HEK293 (cell line): ENCODE measurements around the gene TCHHL1.
A peak's percentile ranks its signal among the peaks of the same experiment; 100 is the strongest.

Experiments
- KLF10 ChIP-seq: fragments of 450-650 bp; IDR thresholded peaks from 2 replicates; pipeline ENCODE4 v1.5.1; 2018; ENCODE audit warnings: missing biosample characterization, mild to moderate bottlenecking, missing genetic modification characterization
- KLF16 ChIP-seq: fragments of 450-650 bp; formaldehyde crosslinking; IDR thresholded peaks from 2 replicates; pipeline ENCODE4 v1.5.1; 2017; ENCODE audit warnings: missing biosample characterization, missing genetic modification characterization
- KLF9 ChIP-seq: fragments of 450-650 bp; formaldehyde crosslinking; IDR thresholded peaks from 2 replicates; pipeline ENCODE4 v1.5.1; 2016; ENCODE audit warnings: missing biosample characterization, missing genetic modification characterization, low read depth
- PRDM1 ChIP-seq: fragments of 450-650 bp; formaldehyde crosslinking; IDR thresholded peaks from 2 replicates; pipeline ENCODE4; 2016; ENCODE audit warnings: missing biosample characterization, missing genetic modification characterization
- TCF7L2 ChIP-seq: IDR thresholded peaks from 2 replicates; pipeline ENCODE4 v1.6.1; 2011; ENCODE audit warnings: low read depth, mild to moderate bottlenecking, inconsistent platforms, low read length, moderate library complexity, borderline replicate concordance
- ZBTB8A ChIP-seq: fragments of 450-650 bp; formaldehyde crosslinking; IDR thresholded peaks from 2 replicates; pipeline ENCODE4 v1.5.1; 2016; ENCODE audit warnings: missing biosample characterization, missing genetic modification characterization
- ZNF202 ChIP-seq: fragments of 450-650 bp; formaldehyde crosslinking; IDR thresholded peaks from 2 replicates; pipeline ENCODE4 v1.5.1; 2016; ENCODE audit warnings: missing biosample characterization, missing genetic modification characterization, borderline replicate concordance
- ZNF292 ChIP-seq: fragments of 450-650 bp; formaldehyde crosslinking; IDR thresholded peaks from 2 replicates; pipeline ENCODE4 v1.5.1; 2016; ENCODE audit warnings: low read depth, missing biosample characterization, missing genetic modification characterization, borderline replicate concordance
- ZNF544 ChIP-seq: fragments of 450-650 bp; formaldehyde crosslinking; IDR thresholded peaks from 2 replicates; pipeline ENCODE4 v1.5.0; 2017; ENCODE audit warnings: missing biosample characterization, missing genetic modification characterization
- ZNF548 ChIP-seq: fragments of 450-650 bp; formaldehyde crosslinking; IDR thresholded peaks from 2 replicates; pipeline ENCODE4 v1.5.1; 2016; ENCODE audit warnings: missing biosample characterization, missing genetic modification characterization
- ZNF549 ChIP-seq: fragments of 450-650 bp; IDR thresholded peaks from 2 replicates; pipeline ENCODE4 v1.5.1; 2018; ENCODE audit warnings: missing biosample characterization, missing genetic modification characterization, mild to moderate bottlenecking, inconsistent platforms, moderate library complexity
- ZNF600 ChIP-seq: fragments of 450-650 bp; formaldehyde crosslinking; IDR thresholded peaks from 2 replicates; pipeline ENCODE4 v1.5.1; 2016; ENCODE audit warnings: missing biosample characterization, missing genetic modification characterization
- ZNF623 ChIP-seq: fragments of 450-650 bp; formaldehyde crosslinking; IDR thresholded peaks from 2 replicates; pipeline ENCODE4 v1.5.1; 2016; ENCODE audit warnings: missing biosample characterization, missing genetic modification characterization
- ZNF629 ChIP-seq: fragments of 450-650 bp; formaldehyde crosslinking; IDR thresholded peaks from 2 replicates; pipeline ENCODE4 v1.5.1; 2017; ENCODE audit warnings: missing biosample characterization, missing genetic modification characterization
- ZNF660 ChIP-seq: fragments of 450-650 bp; IDR thresholded peaks from 2 replicates; pipeline ENCODE4 v1.5.1; 2018; ENCODE audit warnings: missing biosample characterization, mild to moderate bottlenecking, missing genetic modification characterization
- ZNF76 ChIP-seq: fragments of 450-650 bp; formaldehyde crosslinking; IDR thresholded peaks from 2 replicates; pipeline ENCODE4; 2016; ENCODE audit warnings: low read depth, missing biosample characterization, missing genetic modification characterization, borderline replicate concordance
- ZNF768 ChIP-seq: fragments of 450-650 bp; formaldehyde crosslinking; IDR thresholded peaks from 2 replicates; pipeline ENCODE4 v1.5.1; 2018; ENCODE audit warnings: missing biosample characterization, mild to moderate bottlenecking, missing genetic modification characterization
- ZSCAN30 ChIP-seq: fragments of 450-650 bp; IDR thresholded peaks from 2 replicates; pipeline ENCODE4 v1.5.1; 2018; ENCODE audit warnings: missing biosample characterization, mild to moderate bottlenecking, missing genetic modification characterization, moderate library complexity
- TF ChIP-seq, protein P1 (sequence below): fragments of 450-650 bp; formaldehyde crosslinking; IDR thresholded peaks from 2 replicates; pipeline ENCODE4 v1.5.1; 2016; ENCODE audit warnings: missing biosample characterization, missing genetic modification characterization
- TF ChIP-seq, protein P2 (sequence below): fragments of 450-650 bp; formaldehyde crosslinking; IDR thresholded peaks from 2 replicates; pipeline ENCODE4 v1.5.1; 2016; ENCODE audit warnings: missing biosample characterization, missing genetic modification characterization, borderline replicate concordance
- TF ChIP-seq, protein P3 (sequence below): fragments of 450-650 bp; formaldehyde crosslinking; IDR thresholded peaks from 2 replicates; pipeline ENCODE4 v1.5.1; 2016; ENCODE audit warnings: missing biosample characterization, missing genetic modification characterization, low read depth
- TF ChIP-seq, protein P4 (sequence below): fragments of 450-650 bp; formaldehyde crosslinking; IDR thresholded peaks from 2 replicates; pipeline ENCODE4 v1.5.1; 2016; ENCODE audit warnings: missing biosample characterization, missing genetic modification characterization
- TF ChIP-seq, protein P5 (sequence below): fragments of 450-650 bp; formaldehyde crosslinking; IDR thresholded peaks from 2 replicates; pipeline ENCODE4 v1.5.1; 2016; ENCODE audit warnings: missing biosample characterization, missing genetic modification characterization
- TF ChIP-seq, protein P6 (sequence below): fragments of 450-650 bp; formaldehyde crosslinking; IDR thresholded peaks from 2 replicates; pipeline ENCODE4 v1.5.1; 2017; ENCODE audit warnings: missing biosample characterization, missing genetic modification characterization
- TF ChIP-seq, protein P7 (sequence below): fragments of 450-650 bp; formaldehyde crosslinking; IDR thresholded peaks from 2 replicates; pipeline ENCODE4 v1.5.1; 2016; ENCODE audit warnings: missing biosample characterization, missing genetic modification characterization
- TF ChIP-seq, protein P8 (sequence below): fragments of 450-650 bp; formaldehyde crosslinking; IDR thresholded peaks from 2 replicates; pipeline ENCODE4 v1.5.1; 2016; ENCODE audit warnings: missing biosample characterization, missing genetic modification characterization

Gene TCHHL1

DNA sequence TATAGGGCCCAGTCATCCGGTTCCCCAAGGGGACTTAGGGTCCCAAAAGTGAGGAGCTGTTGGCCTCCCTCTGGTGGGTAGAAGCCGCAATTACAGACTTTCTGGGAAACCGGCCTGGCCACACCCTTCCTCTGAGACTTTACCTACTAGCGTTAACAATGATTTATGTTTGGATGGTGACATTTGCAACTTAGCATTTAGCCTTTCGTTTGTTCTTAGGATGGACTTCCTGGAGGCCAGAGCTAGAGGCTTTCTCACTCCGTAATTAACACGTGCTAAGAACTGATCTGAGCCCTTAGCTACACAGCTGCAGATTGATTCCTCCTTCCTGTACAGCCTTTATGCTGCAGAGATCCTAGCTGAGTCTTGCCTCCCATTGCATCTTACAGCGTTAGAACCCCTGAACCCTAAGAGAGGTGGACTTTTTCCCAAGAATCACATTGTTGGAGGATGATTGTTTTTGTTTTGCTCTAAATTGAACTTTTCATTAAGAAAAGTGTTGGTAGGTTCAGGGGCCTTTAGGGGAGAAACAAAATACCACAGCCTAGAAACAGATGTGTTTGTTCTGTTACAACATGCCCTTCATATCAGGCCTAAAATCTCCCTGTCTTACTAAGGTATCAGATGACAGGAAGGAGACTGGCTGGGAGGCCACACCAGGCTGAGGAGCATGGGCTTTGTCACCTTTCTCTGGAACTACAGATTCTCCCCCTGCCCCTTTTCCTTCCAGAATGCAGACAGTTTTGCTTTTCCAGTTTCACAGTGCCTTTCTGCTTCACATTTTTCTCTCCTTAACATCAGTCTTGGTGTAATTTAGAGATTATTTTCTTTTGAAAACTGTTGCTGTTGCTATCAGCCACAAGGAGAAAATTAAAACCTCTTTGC lies 54.0 kb downstream of the TCHHL1 start (continued):
- TF ChIP-seq, protein P1, sequence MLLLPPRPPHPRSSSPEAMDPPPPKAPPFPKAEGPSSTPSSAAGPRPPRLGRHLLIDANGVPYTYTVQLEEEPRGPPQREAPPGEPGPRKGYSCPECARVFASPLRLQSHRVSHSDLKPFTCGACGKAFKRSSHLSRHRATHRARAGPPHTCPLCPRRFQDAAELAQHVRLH (tag by site-specific recombination) = no peak
- TF ChIP-seq ZSCAN30 (tag by site-specific recombination) = no peak
- no peak for TF ChIP-seq ZNF292 (tag by site-specific recombination)
- peak; percentile 90 for TF ChIP-seq PRDM1 (tag by site-specific recombination)
- TF ChIP-seq, protein P2, sequence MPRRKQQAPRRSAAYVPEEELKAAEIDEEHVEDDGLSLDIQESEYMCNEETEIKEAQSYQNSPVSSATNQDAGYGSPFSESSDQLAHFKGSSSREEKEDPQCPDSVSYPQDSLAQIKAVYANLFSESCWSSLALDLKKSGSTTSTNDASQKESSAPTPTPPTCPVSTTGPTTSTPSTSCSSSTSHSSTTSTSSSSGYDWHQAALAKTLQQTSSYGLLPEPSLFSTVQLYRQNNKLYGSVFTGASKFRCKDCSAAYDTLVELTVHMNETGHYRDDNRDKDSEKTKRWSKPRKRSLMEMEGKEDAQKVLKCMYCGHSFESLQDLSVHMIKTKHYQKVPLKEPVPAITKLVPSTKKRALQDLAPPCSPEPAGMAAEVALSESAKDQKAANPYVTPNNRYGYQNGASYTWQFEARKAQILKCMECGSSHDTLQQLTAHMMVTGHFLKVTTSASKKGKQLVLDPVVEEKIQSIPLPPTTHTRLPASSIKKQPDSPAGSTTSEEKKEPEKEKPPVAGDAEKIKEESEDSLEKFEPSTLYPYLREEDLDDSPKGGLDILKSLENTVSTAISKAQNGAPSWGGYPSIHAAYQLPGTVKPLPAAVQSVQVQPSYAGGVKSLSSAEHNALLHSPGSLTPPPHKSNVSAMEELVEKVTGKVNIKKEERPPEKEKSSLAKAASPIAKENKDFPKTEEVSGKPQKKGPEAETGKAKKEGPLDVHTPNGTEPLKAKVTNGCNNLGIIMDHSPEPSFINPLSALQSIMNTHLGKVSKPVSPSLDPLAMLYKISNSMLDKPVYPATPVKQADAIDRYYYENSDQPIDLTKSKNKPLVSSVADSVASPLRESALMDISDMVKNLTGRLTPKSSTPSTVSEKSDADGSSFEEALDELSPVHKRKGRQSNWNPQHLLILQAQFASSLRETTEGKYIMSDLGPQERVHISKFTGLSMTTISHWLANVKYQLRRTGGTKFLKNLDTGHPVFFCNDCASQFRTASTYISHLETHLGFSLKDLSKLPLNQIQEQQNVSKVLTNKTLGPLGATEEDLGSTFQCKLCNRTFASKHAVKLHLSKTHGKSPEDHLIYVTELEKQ (tag by site-specific recombination) = peak; percentile 43
- peak; percentile 55 for TF ChIP-seq ZNF629 (tag by site-specific recombination)
- TF ChIP-seq, protein P3, sequence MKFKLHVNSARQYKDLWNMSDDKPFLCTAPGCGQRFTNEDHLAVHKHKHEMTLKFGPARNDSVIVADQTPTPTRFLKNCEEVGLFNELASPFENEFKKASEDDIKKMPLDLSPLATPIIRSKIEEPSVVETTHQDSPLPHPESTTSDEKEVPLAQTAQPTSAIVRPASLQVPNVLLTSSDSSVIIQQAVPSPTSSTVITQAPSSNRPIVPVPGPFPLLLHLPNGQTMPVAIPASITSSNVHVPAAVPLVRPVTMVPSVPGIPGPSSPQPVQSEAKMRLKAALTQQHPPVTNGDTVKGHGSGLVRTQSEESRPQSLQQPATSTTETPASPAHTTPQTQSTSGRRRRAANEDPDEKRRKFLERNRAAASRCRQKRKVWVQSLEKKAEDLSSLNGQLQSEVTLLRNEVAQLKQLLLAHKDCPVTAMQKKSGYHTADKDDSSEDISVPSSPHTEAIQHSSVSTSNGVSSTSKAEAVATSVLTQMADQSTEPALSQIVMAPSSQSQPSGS = no peak
- peak; percentile 71 for TF ChIP-seq ZBTB8A (tag by site-specific recombination)
- TF ChIP-seq, protein P4, sequence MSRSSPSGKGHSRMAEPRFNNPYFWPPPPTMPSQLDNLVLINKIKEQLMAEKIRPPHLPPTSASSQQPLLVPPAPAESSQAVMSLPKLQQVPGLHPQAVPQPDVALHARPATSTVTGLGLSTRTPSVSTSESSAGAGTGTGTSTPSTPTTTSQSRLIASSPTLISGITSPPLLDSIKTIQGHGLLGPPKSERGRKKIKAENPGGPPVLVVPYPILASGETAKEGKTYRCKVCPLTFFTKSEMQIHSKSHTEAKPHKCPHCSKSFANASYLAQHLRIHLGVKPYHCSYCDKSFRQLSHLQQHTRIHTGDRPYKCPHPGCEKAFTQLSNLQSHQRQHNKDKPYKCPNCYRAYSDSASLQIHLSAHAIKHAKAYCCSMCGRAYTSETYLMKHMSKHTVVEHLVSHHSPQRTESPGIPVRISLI (tag by site-specific recombination) = no peak
- TF ChIP-seq ZNF76 (tag by site-specific recombination) = no peak
- TF ChIP-seq ZNF549 (tag by site-specific recombination) = no peak
- TF ChIP-seq TCF7L2 = no peak
- no peak for TF ChIP-seq ZNF544 (tag by site-specific recombination)
- no peak for TF ChIP-seq KLF16 (tag by site-specific recombination)
- peak; percentile 44 for TF ChIP-seq KLF10
- TF ChIP-seq, protein P5, sequence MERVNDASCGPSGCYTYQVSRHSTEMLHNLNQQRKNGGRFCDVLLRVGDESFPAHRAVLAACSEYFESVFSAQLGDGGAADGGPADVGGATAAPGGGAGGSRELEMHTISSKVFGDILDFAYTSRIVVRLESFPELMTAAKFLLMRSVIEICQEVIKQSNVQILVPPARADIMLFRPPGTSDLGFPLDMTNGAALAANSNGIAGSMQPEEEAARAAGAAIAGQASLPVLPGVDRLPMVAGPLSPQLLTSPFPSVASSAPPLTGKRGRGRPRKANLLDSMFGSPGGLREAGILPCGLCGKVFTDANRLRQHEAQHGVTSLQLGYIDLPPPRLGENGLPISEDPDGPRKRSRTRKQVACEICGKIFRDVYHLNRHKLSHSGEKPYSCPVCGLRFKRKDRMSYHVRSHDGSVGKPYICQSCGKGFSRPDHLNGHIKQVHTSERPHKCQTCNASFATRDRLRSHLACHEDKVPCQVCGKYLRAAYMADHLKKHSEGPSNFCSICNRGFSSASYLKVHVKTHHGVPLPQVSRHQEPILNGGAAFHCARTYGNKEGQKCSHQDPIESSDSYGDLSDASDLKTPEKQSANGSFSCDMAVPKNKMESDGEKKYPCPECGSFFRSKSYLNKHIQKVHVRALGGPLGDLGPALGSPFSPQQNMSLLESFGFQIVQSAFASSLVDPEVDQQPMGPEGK (tag by site-specific recombination) = 0 out of 2 replicates have a peak, but pooled peaks have one; percentile 19
- TF ChIP-seq ZNF548 (tag by site-specific recombination) = no peak
- no peak for TF ChIP-seq ZNF768 (tag by site-specific recombination)
- TF ChIP-seq, protein P6, sequence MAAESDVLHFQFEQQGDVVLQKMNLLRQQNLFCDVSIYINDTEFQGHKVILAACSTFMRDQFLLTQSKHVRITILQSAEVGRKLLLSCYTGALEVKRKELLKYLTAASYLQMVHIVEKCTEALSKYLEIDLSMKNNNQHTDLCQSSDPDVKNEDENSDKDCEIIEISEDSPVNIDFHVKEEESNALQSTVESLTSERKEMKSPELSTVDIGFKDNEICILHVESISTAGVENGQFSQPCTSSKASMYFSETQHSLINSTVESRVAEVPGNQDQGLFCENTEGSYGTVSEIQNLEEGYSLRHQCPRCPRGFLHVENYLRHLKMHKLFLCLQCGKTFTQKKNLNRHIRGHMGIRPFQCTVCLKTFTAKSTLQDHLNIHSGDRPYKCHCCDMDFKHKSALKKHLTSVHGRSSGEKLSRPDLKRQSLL (tag by site-specific recombination) = no peak
- TF ChIP-seq, protein P7, sequence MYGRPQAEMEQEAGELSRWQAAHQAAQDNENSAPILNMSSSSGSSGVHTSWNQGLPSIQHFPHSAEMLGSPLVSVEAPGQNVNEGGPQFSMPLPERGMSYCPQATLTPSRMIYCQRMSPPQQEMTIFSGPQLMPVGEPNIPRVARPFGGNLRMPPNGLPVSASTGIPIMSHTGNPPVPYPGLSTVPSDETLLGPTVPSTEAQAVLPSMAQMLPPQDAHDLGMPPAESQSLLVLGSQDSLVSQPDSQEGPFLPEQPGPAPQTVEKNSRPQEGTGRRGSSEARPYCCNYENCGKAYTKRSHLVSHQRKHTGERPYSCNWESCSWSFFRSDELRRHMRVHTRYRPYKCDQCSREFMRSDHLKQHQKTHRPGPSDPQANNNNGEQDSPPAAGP = peak; percentile 26; the same call in 1 of the 2 replicates
- TF ChIP-seq ZNF660 (tag by site-specific recombination) = no peak; the same call in 1 of the 2 replicates
- TF ChIP-seq ZNF623 = no peak
- no peak for TF ChIP-seq ZNF202
- TF ChIP-seq ZNF600 (tag by site-specific recombination) = peak; percentile 77
- TF ChIP-seq KLF9 (tag by site-specific recombination) = peak; percentile 41; the same call in 1 of the 2 replicates
- TF ChIP-seq, protein P8, sequence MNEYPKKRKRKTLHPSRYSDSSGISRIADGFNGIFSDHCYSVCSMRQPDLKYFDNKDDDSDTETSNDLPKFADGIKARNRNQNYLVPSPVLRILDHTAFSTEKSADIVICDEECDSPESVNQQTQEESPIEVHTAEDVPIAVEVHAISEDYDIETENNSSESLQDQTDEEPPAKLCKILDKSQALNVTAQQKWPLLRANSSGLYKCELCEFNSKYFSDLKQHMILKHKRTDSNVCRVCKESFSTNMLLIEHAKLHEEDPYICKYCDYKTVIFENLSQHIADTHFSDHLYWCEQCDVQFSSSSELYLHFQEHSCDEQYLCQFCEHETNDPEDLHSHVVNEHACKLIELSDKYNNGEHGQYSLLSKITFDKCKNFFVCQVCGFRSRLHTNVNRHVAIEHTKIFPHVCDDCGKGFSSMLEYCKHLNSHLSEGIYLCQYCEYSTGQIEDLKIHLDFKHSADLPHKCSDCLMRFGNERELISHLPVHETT (tag by site-specific recombination) = no peak; the same call in 1 of the 2 replicates
